PC-3 (cell line): Measurements from ENCODE around the gene MLXIPL.

Experiments
- EZH2 ChIP-seq: fragments of 300-600 bp; sonication (generic); IDR thresholded peaks from one replicate; pipeline ENCODE4 v1.6.1; 2017; ENCODE audit warnings: antibody characterized with exemption, mild to moderate bottlenecking, low read length; ENCODE audit not compliant: unreplicated experiment
- EZH2phosphoT487 ChIP-seq: fragments of 300-600 bp; sonication (generic); IDR thresholded peaks from 2 replicates; pipeline ENCODE4 v1.6.1; 2018; ENCODE audit warnings: mild to moderate bottlenecking, antibody characterized with exemption, low read length, borderline replicate concordance
- TF ChIP-seq, protein P1 (sequence below): fragments of 300-600 bp; sonication (generic); conservative IDR thresholded peaks from 2 replicates; pipeline ENCODE4 v1.5.1; 2017; ENCODE audit warnings: antibody characterized with exemption, low read depth, mild to moderate bottlenecking, low read length

DNA sequence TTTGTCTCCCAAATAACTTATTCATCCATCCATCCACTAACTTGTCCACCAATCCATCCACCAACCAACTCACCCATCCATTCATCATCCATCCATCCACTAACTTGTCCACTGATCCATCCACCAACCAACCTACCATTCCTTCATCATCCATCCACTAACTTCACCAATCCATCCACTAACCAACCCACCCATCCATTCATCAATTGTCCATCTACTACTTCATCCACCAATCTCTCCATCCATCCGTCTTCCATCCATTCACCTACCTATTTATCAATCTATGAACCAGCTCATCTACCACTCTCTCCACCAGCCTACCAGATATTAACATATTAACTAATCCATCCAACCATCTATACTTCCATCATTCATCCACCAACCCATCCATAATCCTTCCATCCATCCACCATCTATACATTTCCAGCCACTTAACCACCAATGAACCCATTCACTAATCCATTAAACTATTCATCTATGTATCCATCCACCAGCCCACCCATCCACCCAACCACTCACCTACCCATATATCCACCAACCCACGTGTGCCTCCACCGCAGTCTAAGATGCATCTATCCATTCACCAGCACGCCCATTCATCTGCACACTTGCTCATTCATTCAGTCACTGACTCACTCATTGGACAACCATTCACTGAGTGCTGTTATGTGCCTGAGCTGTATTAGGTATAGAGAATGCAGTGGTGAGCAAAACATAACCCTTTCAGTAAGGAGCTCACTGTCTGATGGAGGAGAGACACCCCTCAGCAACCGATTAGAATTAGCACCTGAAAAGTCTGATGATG lies 26.1 kb downstream of the MLXIPL start:
- TF ChIP-seq EZH2 (no peak), EZH2phosphoT487 (no peak)
- TF ChIP-seq, protein P1, sequence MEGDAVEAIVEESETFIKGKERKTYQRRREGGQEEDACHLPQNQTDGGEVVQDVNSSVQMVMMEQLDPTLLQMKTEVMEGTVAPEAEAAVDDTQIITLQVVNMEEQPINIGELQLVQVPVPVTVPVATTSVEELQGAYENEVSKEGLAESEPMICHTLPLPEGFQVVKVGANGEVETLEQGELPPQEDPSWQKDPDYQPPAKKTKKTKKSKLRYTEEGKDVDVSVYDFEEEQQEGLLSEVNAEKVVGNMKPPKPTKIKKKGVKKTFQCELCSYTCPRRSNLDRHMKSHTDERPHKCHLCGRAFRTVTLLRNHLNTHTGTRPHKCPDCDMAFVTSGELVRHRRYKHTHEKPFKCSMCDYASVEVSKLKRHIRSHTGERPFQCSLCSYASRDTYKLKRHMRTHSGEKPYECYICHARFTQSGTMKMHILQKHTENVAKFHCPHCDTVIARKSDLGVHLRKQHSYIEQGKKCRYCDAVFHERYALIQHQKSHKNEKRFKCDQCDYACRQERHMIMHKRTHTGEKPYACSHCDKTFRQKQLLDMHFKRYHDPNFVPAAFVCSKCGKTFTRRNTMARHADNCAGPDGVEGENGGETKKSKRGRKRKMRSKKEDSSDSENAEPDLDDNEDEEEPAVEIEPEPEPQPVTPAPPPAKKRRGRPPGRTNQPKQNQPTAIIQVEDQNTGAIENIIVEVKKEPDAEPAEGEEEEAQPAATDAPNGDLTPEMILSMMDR = no peak
